HG02938 (cell line): ENCODE measurements around the gene ASB18.

ENCODE experiments used
- ATAC-seq: cut with Tn5 transposase; IDR thresholded peaks from one replicate; pipeline ENCODE4 v1.9.1; 2021; ENCODE audit warnings: mild to moderate bottlenecking, moderate library complexity; ENCODE audit not compliant: unreplicated experiment

Gene ASB18

GRCh38 chr2:236244256-236244655 is 19.9 kb downstream of the ASB18 start:
- no peak for ATAC-seq

GRCh38 chr2:236242057-236242495 is 22.1 kb downstream of the ASB18 start:
- ATAC-seq, result no peak

- ATAC-seq, result no peak
Measured at GRCh38 chr2:236241181-236242056, 22.8 kb downstream of the ASB18 start.

- ATAC-seq, result no peak
Measured at GRCh38 chr2:236240228-236240990, 23.8 kb downstream of the ASB18 start.

- no peak for ATAC-seq
Measured at GRCh38 chr2:236239276-236240065, 24.7 kb downstream of the ASB18 start.

GRCh38 chr2:236238751-236239150 is 25.5 kb downstream of the ASB18 start:
- ATAC-seq, result no peak

- ATAC-seq, result no peak
Measured at GRCh38 chr2:236237468-236238190, 26.6 kb downstream of the ASB18 start.

GRCh38 chr2:236236559-236237452 is 27.4 kb downstream of the ASB18 start:
- ATAC-seq, result no peak

- ATAC-seq, result no peak
Measured at GRCh38 chr2:236229186-236229585, 35.0 kb downstream of the ASB18 start.

- ATAC-seq, result no peak
Measured at GRCh38 chr2:236223675-236224074, 40.5 kb downstream of the ASB18 start.

- no peak for ATAC-seq
Measured at GRCh38 chr2:236221798-236222197, 42.4 kb downstream of the ASB18 start.

- ATAC-seq, result no peak
Measured at GRCh38 chr2:236219411-236219810, 44.8 kb downstream of the ASB18 start.

- ATAC-seq, result no peak
Measured at GRCh38 chr2:236217926-236218325, 46.3 kb downstream of the ASB18 start.

GRCh38 chr2:236216711-236217110 is 47.5 kb downstream of the ASB18 start:
- ATAC-seq, result no peak

- no peak for ATAC-seq
Measured at GRCh38 chr2:236215761-236216333, 48.4 kb downstream of the ASB18 start.

- no peak for ATAC-seq
Measured at GRCh38 chr2:236215196-236215595, 49.0 kb downstream of the ASB18 start.

GRCh38 chr2:236214376-236214995 is 49.7 kb downstream of the ASB18 start:
- ATAC-seq, result no peak

- ATAC-seq, result no peak
Measured at GRCh38 chr2:236211296-236211695, 52.9 kb downstream of the ASB18 start.

GRCh38 chr2:236210536-236210935 is 53.7 kb downstream of the ASB18 start:
- ATAC-seq, result no peak
